H7 (cell line): Measurements from ENCODE around the gene EMC6. TPM values are rescaled to one million over a fixed set of nuclear protein-coding genes. Genes with fewer than 3 reads are reported as not detected.
A peak's percentile ranks its signal among the peaks of the same experiment; 100 is the strongest.

ENCODE experiments used
- DNase-seq: peaks from one replicate; pipeline ENCODE4 v3.0.0; 2012
- H3K27me3 ChIP-seq: 2 replicates; pipeline ENCODE4 v1.6.0; 2011; ENCODE audit warnings: mild to moderate bottlenecking, low read length; ENCODE audit not compliant: control insufficient read depth, insufficient read depth
- H3K36me3 ChIP-seq: replicated peaks from 2 replicates; pipeline ENCODE4 v1.5.1; 2011; ENCODE audit warnings: low read length; ENCODE audit not compliant: control insufficient read depth, insufficient read depth
- H3K4me3 ChIP-seq: 2 replicates; pipeline ENCODE4 v1.5.1; 2011; ENCODE audit warnings: low read depth, mild to moderate bottlenecking, control low read depth, low read length, moderate library complexity; ENCODE audit not compliant: insufficient read depth
- total RNA-seq: library from RNA; depleted of rRNA; stranded (reverse); fragments of >200 nt; shearing (Covaris generic); gene quantifications from 2 replicates; pipeline ENCODE4 v1.2.3, GENCODE V29; 2014

The EMC6 gene
- total RNA-seq, 1 experiment from 2014 or later, result 48.5 TPM

DNA sequence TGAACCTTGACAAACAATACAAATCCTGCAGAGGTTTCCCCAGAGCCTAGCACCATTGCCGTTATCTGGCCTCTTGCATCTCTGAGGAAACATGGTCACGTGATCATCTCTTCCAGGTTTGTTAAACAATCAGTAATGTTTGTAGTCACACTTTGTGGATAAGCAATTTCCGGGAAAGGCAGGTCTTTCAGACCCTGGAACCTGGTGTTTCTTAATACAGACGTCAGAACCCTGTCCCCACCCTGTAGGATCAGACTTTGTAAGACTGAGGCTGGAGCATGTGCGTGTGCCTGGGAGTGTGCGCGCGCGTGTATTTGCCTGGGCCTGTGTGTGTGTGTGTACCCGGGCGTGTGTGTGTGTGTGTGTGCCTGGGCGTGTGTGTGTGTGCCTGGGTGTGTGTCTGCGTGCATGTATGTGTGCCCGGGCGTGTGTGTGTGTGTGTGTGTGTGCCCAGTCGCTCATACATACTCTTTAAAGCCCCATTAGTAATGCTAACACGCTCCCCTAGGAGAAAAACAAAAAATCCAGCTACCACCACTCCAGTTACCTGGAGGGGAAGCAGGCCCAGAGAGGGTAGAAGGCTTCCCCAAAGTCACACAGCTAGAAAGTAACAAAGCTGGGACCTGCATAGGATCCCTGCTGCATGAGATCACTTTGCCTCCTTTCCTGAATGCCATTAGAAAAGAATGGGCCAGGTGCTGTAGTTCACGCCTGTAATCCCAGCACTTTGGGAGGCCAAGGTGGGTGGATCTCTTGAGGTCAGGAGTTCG, 26.7 kb upstream of the EMC6 start:
- no peaks in the 10 kb centered on the region for H3K27me3 ChIP-seq
- peaks cover 2% of the 10 kb centered on the region; the same call in 1 of the 2 replicates for H3K36me3 ChIP-seq
- no peak overlapping the region for H3K4me3 ChIP-seq
- DNase-seq, result no peak

DNA sequence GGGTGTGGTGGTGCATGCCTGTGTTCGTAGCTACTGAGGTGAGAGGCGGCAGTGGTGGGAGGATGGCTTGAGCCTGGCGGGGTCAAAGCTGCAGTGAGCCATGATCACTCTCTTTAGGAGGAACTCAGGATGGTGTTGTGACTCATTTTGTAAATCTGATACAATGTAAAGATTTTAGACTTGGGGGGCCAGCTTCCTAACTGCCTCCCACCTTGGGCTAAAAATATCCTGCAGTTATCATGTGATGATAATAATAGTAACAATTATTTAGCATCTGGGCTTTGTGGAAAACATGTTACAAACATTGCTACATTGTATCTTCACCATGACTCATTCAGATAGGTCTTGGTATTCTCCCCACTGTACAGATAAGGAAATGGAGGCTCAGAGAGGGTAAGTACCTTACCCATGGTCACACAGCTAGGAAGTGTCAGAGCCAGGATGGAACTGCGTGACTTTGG, 24.7 kb upstream of the EMC6 start:
- H3K36me3 ChIP-seq, result peaks cover 5% of the 10 kb centered on the region
- no peaks in the 10 kb centered on the region for H3K27me3 ChIP-seq
- DNase-seq, result no peak
- H3K4me3 ChIP-seq, result no peak overlapping the region

DNA sequence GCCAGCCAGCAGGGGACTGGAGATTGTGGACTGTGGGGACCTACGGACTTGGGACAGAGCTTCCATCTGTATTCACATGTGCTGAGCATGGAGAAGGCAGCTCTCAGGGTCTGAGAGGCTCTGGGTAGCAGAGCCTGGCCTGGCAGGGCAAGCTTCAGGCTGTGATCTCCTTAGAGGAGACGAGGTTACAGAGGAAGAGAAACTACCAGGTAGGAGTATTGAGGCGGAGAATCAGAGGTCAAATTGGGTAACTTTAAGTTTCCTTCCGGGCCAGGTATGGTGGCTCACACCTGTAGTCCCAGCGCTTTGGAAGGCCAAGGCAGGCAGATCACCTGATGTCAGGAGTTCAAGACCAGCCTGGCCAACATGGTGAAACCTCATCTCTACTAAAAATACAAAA, 23.3 kb upstream of the EMC6 start:
- no peak for DNase-seq
- Histone ChIP-seq H3K4me3 (no peak overlapping the region), H3K36me3 (peaks cover 5% of the 10 kb centered on the region), H3K27me3 (no peaks in the 10 kb centered on the region)

DNA sequence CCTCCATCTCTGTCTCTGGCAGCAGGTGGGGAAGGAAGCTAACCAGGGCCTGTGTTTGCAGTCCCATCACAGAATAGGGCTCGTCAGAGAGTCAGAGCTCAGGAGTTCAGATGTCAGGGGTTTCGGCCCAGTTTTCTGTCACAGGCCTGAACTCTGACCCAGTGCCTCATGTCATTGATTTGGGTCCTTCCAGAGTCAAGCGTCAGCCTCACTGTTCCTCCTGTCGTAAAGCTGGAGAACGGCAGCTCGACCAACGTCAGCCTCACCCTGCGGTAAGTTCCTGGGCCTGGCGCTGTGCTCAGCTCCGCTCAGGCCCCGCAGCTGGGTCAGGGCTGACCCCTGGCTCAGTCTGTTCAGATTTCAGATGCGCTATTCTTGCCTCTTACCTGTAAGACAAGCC, 21.4 kb upstream of the EMC6 start:
- Histone ChIP-seq H3K4me3 (no peak overlapping the region), H3K27me3 (no peaks in the 10 kb centered on the region), H3K36me3 (peaks cover 5% of the 10 kb centered on the region)
- no peak for DNase-seq

DNA sequence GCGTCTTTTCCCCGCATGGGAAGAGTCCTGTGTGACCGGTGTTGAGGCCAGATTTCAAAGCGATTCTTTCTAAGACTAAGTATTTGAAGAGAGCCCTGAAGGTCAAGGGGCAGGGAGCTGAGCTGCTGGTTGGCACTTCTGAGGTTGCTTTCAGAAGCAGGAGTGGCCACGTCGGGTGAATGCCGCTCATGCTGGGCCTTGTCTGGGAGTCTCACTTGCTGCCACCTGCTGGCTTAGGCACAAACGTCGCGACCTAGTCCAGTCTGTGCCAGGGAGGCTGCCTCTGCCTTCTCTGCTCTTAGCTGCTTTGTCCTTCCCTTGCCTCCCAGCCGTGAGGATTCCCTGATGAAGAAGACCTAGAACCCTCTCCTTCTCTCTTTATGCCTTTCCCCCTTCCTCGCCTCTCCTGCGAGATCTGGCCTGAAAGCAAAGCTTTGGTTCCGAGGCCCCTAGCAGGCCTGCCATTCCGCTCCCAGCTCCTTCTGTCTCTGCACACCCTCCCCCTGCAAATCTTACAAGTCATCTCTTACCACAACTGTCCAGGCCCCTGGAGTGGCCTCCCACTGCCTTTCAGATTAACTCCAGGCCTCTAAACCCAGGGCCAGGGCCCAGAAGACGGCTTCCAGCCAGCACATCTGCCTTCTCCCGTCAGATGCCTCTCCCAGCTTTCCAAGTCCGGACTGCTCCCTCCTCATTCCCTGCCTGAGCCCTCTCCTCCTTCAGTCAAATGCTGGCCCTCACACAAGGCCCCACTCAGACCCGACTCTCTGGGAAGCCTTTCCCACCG, 20.6 kb upstream of the EMC6 start:
- peaks cover 5% of the 10 kb centered on the region for H3K36me3 ChIP-seq
- H3K27me3 ChIP-seq, result no peaks in the 10 kb centered on the region
- peak; percentile 81 for DNase-seq
- no peak overlapping the region for H3K4me3 ChIP-seq

DNA sequence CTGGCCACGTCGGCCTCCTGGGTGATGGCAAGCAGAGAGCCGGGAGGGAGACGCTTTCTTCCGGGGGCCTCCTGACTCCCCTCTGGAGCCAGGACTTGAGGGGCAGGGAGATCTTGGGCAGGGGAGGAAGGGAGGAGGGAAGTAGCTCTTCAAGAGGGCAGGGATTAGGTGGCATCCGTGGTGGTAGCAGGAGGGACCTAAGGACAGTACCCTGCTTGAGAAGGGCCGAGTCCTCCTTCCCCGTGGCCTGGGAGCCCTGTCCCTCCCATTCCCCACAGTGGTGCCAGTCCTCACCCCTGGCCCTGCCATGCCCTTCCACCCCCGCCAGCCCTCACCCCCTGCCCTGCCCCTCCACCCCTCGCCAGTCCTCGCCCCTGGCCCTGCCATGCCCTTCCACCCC, 12.8 kb upstream of the EMC6 start:
- DNase-seq, result no peak
- H3K36me3 ChIP-seq, result no peaks in the 10 kb centered on the region

DNA sequence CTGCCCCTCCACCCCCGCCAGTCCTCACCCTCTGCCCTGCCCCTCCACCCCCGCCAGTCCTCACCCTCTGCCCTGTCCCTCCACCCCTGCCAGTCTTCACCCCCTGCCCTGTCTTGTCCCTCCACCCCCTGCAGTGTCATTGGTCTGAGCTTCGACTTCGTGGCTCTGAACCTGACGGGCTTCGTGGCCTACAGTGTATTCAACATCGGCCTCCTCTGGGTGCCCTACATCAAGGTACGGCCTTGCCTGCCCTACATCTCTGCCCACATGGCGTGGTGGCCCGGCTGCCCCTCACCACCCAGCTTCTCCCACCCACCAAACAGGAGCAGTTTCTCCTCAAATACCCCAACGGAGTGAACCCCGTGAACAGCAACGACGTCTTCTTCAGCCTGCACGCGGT, 12.3 kb upstream of the EMC6 start:
- no peak overlapping the region for H3K4me3 ChIP-seq
- no peaks in the 10 kb centered on the region for H3K36me3 ChIP-seq
- no peak for DNase-seq
- no peaks in the 10 kb centered on the region for H3K27me3 ChIP-seq

More for the DNA sequence above, 12.8 kb upstream of the EMC6 start:
- H3K27me3 ChIP-seq, result no peaks in the 10 kb centered on the region
- no peak overlapping the region for H3K4me3 ChIP-seq

DNA sequence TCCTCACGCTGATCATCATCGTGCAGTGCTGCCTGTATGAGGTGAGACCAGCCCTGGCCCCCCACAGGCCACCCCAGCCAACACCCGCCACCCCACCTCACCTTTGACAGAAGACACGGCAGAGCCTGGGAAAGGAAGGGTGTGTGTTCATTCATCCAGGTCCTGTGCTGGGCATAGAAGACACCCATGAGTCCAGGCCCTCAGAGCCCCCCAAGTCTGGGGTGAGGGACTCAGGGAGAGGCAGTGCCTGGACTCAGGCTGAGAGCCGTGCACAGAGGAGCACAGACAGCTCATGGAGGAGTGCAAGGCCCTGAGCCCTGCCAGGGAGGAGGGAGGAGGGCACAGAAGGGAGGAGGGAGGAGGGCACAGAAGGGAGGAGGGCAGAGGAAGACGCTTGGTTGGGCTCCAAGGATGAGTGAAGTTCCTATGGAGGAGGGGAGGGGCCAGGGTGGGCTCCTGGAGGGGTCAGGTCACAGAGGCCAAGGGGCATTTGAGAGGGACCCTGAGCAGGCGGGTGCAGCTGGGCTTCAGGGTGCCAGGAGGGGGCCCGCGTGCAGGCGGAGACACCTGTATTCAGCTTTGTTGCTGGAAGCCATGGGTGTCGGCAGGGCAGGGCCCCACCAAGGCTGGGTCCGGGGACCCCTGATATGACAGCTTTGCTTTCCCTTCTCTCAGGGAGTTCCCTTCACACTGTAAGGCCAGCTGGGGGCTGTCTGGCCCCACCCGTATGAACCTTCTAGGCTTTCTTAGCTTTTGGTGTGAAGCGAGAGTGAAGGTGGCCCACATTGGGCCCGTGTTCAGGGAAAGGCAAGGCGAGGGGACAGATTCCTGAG, 11.6 kb upstream of the EMC6 start:
- Histone ChIP-seq H3K36me3 (no peaks in the 10 kb centered on the region; the same call in 1 of the 2 replicates), H3K27me3 (no peaks in the 10 kb centered on the region), H3K4me3 (no peak overlapping the region)
- DNase-seq, result peak; percentile 58

DNA sequence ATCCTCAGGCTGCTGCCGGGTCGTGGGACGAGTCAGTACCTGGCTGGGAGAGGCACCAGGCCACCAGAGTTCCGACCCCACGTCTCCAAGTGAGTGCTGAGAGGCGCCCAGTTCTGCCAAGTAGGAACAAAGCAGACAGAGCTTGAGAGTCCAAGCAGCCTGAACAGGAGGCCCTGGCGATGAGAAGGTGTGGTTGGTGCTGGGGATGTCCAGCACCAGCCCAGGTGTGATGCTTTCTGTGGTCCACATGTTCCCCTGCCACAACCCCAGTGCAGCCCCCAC, 11.1 kb upstream of the EMC6 start:
- H3K4me3 ChIP-seq, result no peak overlapping the region
- H3K27me3 ChIP-seq, result no peaks in the 10 kb centered on the region
- H3K36me3 ChIP-seq, result no peaks in the 10 kb centered on the region; the same call in 1 of the 2 replicates
- DNase-seq, result no peak

DNA sequence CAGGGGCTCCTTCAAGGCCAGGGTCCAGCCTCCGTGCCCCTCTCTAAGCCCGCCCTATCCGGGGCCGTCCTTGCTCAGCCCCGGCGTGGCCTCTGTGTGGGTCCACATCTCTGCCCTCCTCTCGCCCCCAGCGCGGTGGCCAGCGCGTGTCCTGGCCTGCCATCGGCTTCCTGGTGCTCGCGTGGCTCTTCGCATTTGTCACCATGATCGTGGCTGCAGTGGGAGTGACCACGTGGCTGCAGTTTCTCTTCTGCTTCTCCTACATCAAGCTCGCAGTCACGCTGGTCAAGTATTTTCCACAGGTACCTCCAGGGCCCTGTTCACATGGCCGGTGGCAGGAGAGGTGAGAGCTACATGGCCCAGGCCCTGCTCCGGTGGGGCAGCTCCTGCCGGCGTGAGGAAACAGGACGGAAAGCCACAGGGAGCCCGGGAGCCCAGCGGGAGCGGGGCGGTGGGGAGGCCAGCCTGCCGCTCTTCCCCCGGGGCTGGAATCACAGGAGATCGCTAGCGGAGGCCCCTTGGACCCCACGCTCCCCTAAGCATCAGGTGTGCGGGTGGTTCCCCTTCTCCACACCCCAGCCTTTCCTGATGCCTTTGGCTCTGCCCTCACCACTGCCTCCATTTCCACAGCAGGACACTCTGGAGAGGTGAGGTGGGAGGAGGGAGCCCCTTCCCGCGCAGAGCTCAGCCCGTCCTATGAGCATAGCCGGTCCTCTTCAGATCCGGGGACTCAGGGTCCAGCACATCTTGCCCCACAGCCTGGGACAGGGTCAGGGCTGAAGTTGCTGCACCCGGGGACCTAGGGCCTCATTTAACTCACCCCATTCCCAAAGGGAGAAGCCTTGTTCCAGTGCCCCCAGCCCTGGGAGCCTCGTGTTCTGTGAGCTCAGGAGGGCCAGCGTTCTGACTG, 10.5 kb upstream of the EMC6 start:
- DNase-seq, result peak; percentile 67

DNA sequence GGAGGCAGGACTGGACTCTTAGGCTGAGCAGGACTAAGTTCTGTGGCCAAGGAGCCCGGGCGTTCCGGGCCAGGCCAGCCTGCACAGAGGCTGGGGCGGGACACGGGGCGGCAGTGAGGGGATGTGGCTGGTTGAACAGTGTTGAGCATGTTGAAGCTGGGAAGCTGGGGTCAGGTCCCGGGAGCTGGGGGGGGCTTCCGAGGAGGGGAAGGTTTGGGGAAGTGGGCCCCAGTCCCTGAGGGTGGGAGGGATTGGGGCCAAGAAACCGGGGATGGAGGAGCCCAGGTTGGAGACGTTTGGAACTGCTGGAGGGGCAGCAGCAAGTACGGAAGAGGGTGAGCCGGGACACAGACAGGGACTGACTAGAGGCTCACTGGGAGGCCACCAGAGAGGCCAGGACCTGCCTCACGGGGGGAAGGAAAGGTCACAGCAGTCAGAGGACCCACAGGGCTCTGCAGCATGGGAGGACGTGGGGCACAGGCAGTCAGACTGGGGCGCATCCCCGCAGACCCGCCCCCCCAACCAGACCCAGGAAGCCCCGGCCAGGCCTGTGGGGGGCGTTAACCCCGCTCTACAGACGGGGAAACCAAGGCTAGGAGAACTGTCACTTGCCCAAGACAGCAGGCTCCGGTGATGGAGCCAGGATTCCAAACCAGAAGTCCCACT, 9.7 kb upstream of the EMC6 start:
- Histone ChIP-seq H3K27me3 (no peaks in the 10 kb centered on the region), H3K4me3 (no peak overlapping the region), H3K36me3 (peaks cover 1% of the 10 kb centered on the region; the same call in 1 of the 2 replicates)
- peak; percentile 55 for DNase-seq

More for the DNA sequence above, 10.5 kb upstream of the EMC6 start:
- Histone ChIP-seq H3K4me3 (no peak overlapping the region), H3K27me3 (no peaks in the 10 kb centered on the region), H3K36me3 (peaks cover 1% of the 10 kb centered on the region; the same call in 1 of the 2 replicates)

DNA sequence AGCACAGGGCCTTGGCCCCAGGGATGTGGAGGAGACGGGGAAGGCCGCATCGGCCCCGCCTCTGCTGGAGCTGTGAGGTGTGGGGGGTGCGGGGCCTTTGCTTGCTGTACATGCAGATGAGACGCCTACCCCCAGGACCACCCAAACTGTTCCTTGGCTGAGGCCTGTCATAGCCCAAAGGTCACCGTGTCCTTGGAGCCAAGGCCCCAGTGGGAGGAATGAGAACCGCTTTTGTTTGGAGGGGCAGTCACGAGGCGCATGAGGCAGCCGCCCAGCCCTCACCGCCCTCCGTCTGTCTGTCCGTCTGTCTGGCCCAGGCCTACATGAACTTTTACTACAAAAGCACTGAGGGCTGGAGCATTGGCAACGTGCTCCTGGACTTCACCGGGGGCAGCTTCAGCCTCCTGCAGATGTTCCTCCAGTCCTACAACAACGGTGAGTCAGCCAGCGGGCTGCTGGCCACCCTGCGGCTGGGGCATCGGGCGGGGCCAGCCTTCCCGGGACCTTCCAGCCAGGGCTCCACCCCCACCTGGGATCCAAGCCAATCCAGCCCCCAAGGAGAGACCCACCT, 9.0 kb upstream of the EMC6 start:
- peak; percentile 75 for DNase-seq

DNA sequence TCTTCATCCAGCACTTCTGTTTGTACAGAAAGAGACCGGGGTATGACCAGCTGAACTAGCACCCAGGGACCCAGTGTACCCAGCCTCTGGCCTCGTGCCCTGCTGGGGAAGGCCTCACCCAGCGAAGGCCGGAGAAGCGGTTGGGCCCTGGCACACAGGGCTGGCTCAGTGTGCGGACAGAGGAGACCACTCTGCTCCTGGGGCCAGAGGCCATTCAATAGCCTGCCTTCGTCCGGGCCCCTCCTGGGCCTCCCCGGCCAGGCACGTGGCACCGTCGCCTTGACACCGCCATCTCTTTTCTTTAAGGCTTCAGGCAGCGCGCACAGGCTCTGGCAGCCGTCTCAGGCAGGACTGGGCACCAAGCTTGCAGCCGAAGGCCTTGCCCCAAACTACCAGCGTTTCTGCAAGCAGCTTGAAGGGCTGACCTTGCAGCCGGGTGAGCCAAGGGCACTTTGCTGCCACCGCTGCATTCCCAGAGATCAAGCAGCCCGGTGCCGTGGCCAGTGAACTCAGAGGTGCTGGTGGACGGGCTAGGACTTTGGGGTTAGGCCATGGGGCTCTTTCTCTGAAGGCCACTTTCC, 8.2 kb upstream of the EMC6 start:
- Histone ChIP-seq H3K4me3 (no peak overlapping the region), H3K36me3 (peaks cover 1% of the 10 kb centered on the region; the same call in 1 of the 2 replicates), H3K27me3 (no peaks in the 10 kb centered on the region)
- no peak for DNase-seq

More for the DNA sequence above, 9.0 kb upstream of the EMC6 start:
- Histone ChIP-seq H3K4me3 (no peak overlapping the region), H3K27me3 (no peaks in the 10 kb centered on the region), H3K36me3 (peaks cover 1% of the 10 kb centered on the region; the same call in 1 of the 2 replicates)
